Keratinocyte (primary cell): ENCODE results near the gene EXD2. TPM values are rescaled to one million over a fixed set of nuclear protein-coding genes. Genes with fewer than 3 reads are reported as not detected.

Source experiments
- DNase-seq: peaks from one replicate; pipeline ENCODE4 v3.0.0-alpha.2; 2011; ENCODE audit warnings: low read depth, missing footprints, low spot score
- FAIRE-seq: peaks from 2 replicates; lab custom pipeline; 2011; peaks lifted over from hg19 to GRCh38; lab: Jason Lieb, UNC
- H2AFZ ChIP-seq: 2 replicates; pipeline ENCODE4 v1.6.0; 2012; ENCODE audit warnings: low read length, control low read depth, inconsistent platforms; ENCODE audit not compliant: control insufficient read depth
- H3K27ac ChIP-seq: 2 replicates; pipeline ENCODE4 v1.5.1; 2011; ENCODE audit warnings: low read length; ENCODE audit not compliant: control insufficient read depth, insufficient read depth
- H3K27me3 ChIP-seq: 3 replicates; pipeline ENCODE4 v1.6.0; 2011; ENCODE audit warnings: low read length; ENCODE audit not compliant: control insufficient read depth, insufficient read depth; ENCODE audit errors: extremely low read depth
- H3K36me3 ChIP-seq, 2 experiments: 2 replicates in 1 of 2; 3 replicates in 1 of 2; pipeline ENCODE4 v1.5.1; 2011; ENCODE audit warnings: low read length in 2 of 2, mild to moderate bottlenecking in 1 of 2; ENCODE audit not compliant: control insufficient read depth in 2 of 2, insufficient read depth in 2 of 2; ENCODE audit errors: extremely low read depth in 1 of 2
- H3K4me1 ChIP-seq: 3 replicates; pipeline ENCODE4 v1.5.1; 2011; ENCODE audit warnings: low read length; ENCODE audit not compliant: control insufficient read depth, insufficient read depth; ENCODE audit errors: extremely low read depth
- H3K4me2 ChIP-seq: 3 replicates; pipeline ENCODE4 v1.6.0; 2011; ENCODE audit warnings: low read depth, low read length; ENCODE audit not compliant: control insufficient read depth, insufficient read depth; ENCODE audit errors: extremely low read depth
- H3K4me3 ChIP-seq, 3 experiments: fragments of 200-600 bp in 1 of 3; sonication (generic) in 1 of 3; 2 replicates in 2 of 3; 3 replicates in 1 of 3; pipeline ENCODE4 v1.5.1; 2011 to 2016; ENCODE audit warnings: low read length in 3 of 3, mild to moderate bottlenecking in 3 of 3, control low read depth in 2 of 3, inconsistent platforms in 1 of 3, low read depth in 1 of 3, mixed read lengths in 1 of 3, mixed run types in 1 of 3, moderate library complexity in 1 of 3; ENCODE audit not compliant: control insufficient read depth in 2 of 3, insufficient read depth in 2 of 3; ENCODE audit errors: extremely low read depth in 1 of 3
- H3K79me2 ChIP-seq: 2 replicates; pipeline ENCODE4 v1.6.0; 2012; ENCODE audit warnings: low read length; ENCODE audit not compliant: control insufficient read depth, insufficient read depth
- H3K9ac ChIP-seq: 3 replicates; pipeline ENCODE4 v1.6.0; 2011; ENCODE audit warnings: low read length; ENCODE audit not compliant: control insufficient read depth, insufficient read depth; ENCODE audit errors: extremely low read depth
- H3K9me1 ChIP-seq: 3 replicates; pipeline ENCODE4 v1.6.0; 2011; ENCODE audit warnings: low read length; ENCODE audit not compliant: control insufficient read depth, insufficient read depth; ENCODE audit errors: extremely low read depth
- H3K9me3 ChIP-seq: 2 replicates; pipeline ENCODE4 v1.5.1; 2012; ENCODE audit warnings: low read depth, low read length; ENCODE audit not compliant: control insufficient read depth
- H4K20me1 ChIP-seq: 3 replicates; pipeline ENCODE4 v1.6.0; 2011; ENCODE audit warnings: low read length; ENCODE audit not compliant: control insufficient read depth, insufficient read depth; ENCODE audit errors: extremely low read depth
- EZH2 ChIP-seq: IDR thresholded peaks from one replicate; pipeline ENCODE4 v1.6.1; 2012; ENCODE audit warnings: inconsistent platforms, mild to moderate bottlenecking, low read length, moderate library complexity
- dilution Hi-C: fragments of 300-500 bp; cut with MboI; formaldehyde crosslinking; loops from one replicate; pipeline ENCODE4 v1.7.0; 2020; ENCODE audit warnings: low sequenced_read_pairs; ENCODE audit not compliant: extremely low pct_ligation_motif_present
- polyA plus RNA-seq, 5 experiments: library from polyadenylated mRNA; depleted of rRNA in 3 of 5; stranded (reverse) in 3 of 5; stranded (forward) in 1 of 5; unstranded in 1 of 5; fragments of >200 nt; gene quantifications; 1 replicate in 1 of 5; 2 replicates in 3 of 5; 3 replicates in 1 of 5; pipeline versions ENCODE4 v1.2.1 to v1.2.3, GENCODE V29; 2011 to 2012; ENCODE audit warnings: missing spikeins in 2 of 5, low read depth in 1 of 5, low replicate concordance in 1 of 5
- TF ChIP-seq, protein P1 (sequence below), 3 experiments: IDR thresholded peaks in 1 of 3; conservative IDR thresholded peaks in 1 of 3; optimal IDR thresholded peaks in 1 of 3; 2 replicates in 2 of 3; 3 replicates in 1 of 3; pipeline versions ENCODE3 to v1.5.1; 2011; ENCODE audit warnings: low read length in 3 of 3, mild to moderate bottlenecking in 3 of 3, moderate library complexity in 2 of 3, control low read depth in 1 of 3, inconsistent platforms in 1 of 3; ENCODE audit not compliant: insufficient read depth in 2 of 3; ENCODE audit errors: extremely low read depth in 1 of 3

The EXD2 gene
- polyA plus RNA-seq, 1 donor (not counting 4 experiments of a cell fraction or from before 2014, with no cell fraction given): 22.7 TPM

DNA sequence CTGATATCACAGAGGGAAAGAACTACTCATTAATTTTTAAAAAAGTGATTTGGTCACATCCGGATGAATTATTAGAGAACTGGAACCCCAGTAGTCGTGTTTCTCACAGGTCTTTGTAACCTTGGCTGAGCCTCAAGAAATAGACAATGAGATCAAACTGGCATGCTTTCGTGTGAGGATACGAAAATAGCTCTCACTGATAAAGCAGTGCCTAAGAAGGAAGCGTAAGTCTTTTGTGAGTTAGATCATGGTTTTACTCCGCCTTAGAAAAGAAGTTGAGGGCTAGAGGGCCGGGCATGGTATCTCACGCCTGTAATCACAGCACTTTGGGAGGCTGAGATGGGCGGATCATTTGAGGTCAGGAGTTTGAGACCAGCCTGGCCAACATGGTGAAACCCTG, 34.9 kb downstream of the EXD2 start:
- no peak for FAIRE-seq

DNA sequence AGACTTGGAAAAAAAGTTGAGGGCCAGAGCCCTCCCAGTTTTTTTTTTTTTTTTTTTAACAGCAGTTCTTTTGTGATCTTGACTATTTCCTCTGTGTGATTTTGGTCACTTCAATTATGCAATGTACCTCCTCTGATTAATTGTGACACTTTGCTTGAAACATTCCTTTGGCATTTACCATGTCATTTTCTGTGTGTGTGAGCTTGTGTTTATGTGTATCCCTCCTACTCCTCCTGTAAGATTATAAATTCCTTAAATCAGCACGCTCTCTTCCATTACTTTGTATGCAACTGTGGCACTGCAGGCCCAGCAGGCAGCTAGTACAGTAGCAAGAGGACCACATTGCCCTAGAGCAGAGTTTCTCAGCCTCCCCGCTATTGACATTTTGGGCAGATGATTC, 35.4 kb downstream of the EXD2 start:
- TF ChIP-seq, protein P1, sequence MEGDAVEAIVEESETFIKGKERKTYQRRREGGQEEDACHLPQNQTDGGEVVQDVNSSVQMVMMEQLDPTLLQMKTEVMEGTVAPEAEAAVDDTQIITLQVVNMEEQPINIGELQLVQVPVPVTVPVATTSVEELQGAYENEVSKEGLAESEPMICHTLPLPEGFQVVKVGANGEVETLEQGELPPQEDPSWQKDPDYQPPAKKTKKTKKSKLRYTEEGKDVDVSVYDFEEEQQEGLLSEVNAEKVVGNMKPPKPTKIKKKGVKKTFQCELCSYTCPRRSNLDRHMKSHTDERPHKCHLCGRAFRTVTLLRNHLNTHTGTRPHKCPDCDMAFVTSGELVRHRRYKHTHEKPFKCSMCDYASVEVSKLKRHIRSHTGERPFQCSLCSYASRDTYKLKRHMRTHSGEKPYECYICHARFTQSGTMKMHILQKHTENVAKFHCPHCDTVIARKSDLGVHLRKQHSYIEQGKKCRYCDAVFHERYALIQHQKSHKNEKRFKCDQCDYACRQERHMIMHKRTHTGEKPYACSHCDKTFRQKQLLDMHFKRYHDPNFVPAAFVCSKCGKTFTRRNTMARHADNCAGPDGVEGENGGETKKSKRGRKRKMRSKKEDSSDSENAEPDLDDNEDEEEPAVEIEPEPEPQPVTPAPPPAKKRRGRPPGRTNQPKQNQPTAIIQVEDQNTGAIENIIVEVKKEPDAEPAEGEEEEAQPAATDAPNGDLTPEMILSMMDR (optimal IDR thresholded peaks at IDR 0.05 in 1 of 3, IDR thresholded peaks at IDR 0.05 in 1 of 3, conservative IDR thresholded peaks at IDR 0.05 in 1 of 3; ENCODE audit: extremely low read depth in 1 of 3, insufficient read depth in 2 of 3, low read length in 3 of 3): no peak
- no peak for TF ChIP-seq EZH2
- H3K36me3 ChIP-seq: peaks cover 2 to 3% of the 10 kb centered on the region in 2 experiments
- DNase-seq (no peak), FAIRE-seq (no peak)
- no peak overlapping the region for H3K4me2 ChIP-seq
- no peaks in the 10 kb centered on the region for H3K4me1 ChIP-seq
- H4K20me1 ChIP-seq: no peaks in the 10 kb centered on the region
- no peak overlapping the region for H3K4me3 ChIP-seq
- no peaks in the 10 kb centered on the region for H3K9me1 ChIP-seq
- H3K79me2 ChIP-seq: no peaks in the 10 kb centered on the region
- dilution Hi-C loops: no loop called here
- H3K9ac ChIP-seq: no peak overlapping the region
- H3K9me3 ChIP-seq: no peaks in the 10 kb centered on the region
- H2AFZ ChIP-seq: no peak overlapping the region
- no peaks in the 10 kb centered on the region for H3K27me3 ChIP-seq
- no peak overlapping the region for H3K27ac ChIP-seq

More for the DNA sequence above, 34.9 kb downstream of the EXD2 start:
- no peak overlapping the region for H2AFZ ChIP-seq
- H3K9me1 ChIP-seq: no peaks in the 10 kb centered on the region
- no peak overlapping the region for H3K4me3 ChIP-seq
- dilution Hi-C loops: no loop called here
- no peaks in the 10 kb centered on the region for H3K27me3 ChIP-seq
- no peak for DNase-seq
- peaks cover 2 to 3% of the 10 kb centered on the region in 2 experiments for H3K36me3 ChIP-seq
- TF ChIP-seq, protein P1 (optimal IDR thresholded peaks at IDR 0.05 in 1 of 3, IDR thresholded peaks at IDR 0.05 in 1 of 3, conservative IDR thresholded peaks at IDR 0.05 in 1 of 3; ENCODE audit: extremely low read depth in 1 of 3, insufficient read depth in 2 of 3, low read length in 3 of 3): no peak
- TF ChIP-seq EZH2: no peak
- H4K20me1 ChIP-seq: no peaks in the 10 kb centered on the region
- H3K9me3 ChIP-seq: no peaks in the 10 kb centered on the region
- H3K4me1 ChIP-seq: no peaks in the 10 kb centered on the region
- H3K4me2 ChIP-seq: no peak overlapping the region
- no peaks in the 10 kb centered on the region for H3K79me2 ChIP-seq
- H3K27ac ChIP-seq: no peak overlapping the region
- no peak overlapping the region for H3K9ac ChIP-seq
